CD4-positive, alpha-beta T cell treated with Interleukin-2 at 100 ng/mL for 4 hours (primary cell): Measurements from ENCODE around the gene C8G.

Experiments used
- DNase-seq: peaks from one replicate; pipeline ENCODE4 v3.0.0-alpha.2; 2020; ENCODE audit warnings: low spot score

C8G gene

GRCh38 chr9:136982232-136983051 is 37.4 kb downstream of the C8G start, which contains the start of gene LCNL1:
Gene LCNL1 (plus strand): TSS chr9:136982993. CDS start chr9:136983587, 594 bp downstream.
- no peak for DNase-seq

- no peak for DNase-seq
Observed at GRCh38 chr9:136983167-136983566, 38.1 kb downstream of the C8G start.

- DNase-seq, result no peak
Observed at GRCh38 chr9:136983656-136984314, 38.7 kb downstream of the C8G start.

- no peak for DNase-seq
Observed at GRCh38 chr9:136984464-136985026, 39.5 kb downstream of the C8G start.

- no peak for DNase-seq
Observed at GRCh38 chr9:136985027-136985602, 40.1 kb downstream of the C8G start.

GRCh38 chr9:136985853-136986252 is 40.8 kb downstream of the C8G start:
- DNase-seq, result no peak

- DNase-seq, result no peak
Observed at GRCh38 chr9:136988872-136989271, 43.8 kb downstream of the C8G start.

- DNase-seq, result no peak
Observed at GRCh38 chr9:136990242-136990911, 45.3 kb downstream of the C8G start.

GRCh38 chr9:136991993-136992818 is 47.2 kb downstream of the C8G start, which contains the start of gene PAXX:
Gene PAXX (plus strand): TSS chr9:136992422. CDS start chr9:136992444, 22 bp downstream.
- DNase-seq, result peak; percentile 92

GRCh38 chr9:136992819-136993369 is 47.9 kb downstream of the C8G start:
- DNase-seq, result no peak

- no peak for DNase-seq
Observed at GRCh38 chr9:136994180-136994887, 49.3 kb downstream of the C8G start.

- no peak for DNase-seq
Observed at GRCh38 chr9:136994888-136995230, 49.8 kb downstream of the C8G start.

GRCh38 chr9:136995362-136995761 is 50.3 kb downstream of the C8G start:
- DNase-seq, result no peak

- DNase-seq, result no peak
Observed at GRCh38 chr9:136995772-136996311, 50.8 kb downstream of the C8G start.
